GM12878 (cell line): ENCODE measurements around the gene ZSCAN10.

ENCODE experiments used
- NFYB ChIP-seq: IDR thresholded peaks from 2 replicates; pipeline ENCODE4 v1.6.1; 2011; ENCODE audit warnings: low read depth, mild to moderate bottlenecking, low read length, improper control_type of control experiment, moderate library complexity; ENCODE audit not compliant: insufficient read depth
- POLR2A ChIP-seq: IDR thresholded peaks from 2 replicates; pipeline ENCODE4 v1.6.1; 2011; ENCODE audit warnings: low read depth, mild to moderate bottlenecking, low read length

- TF ChIP-seq POLR2A (no peak), NFYB (no peak)
Measured at GRCh38 chr16:3086596-3087242, 12.4 kb downstream of the ZSCAN10 start.
